Measurements from ENCODE around the gene ESX1.

- TF ChIP-seq YY1 (IDR thresholded peaks at IDR 0.05; ENCODE audit: insufficient read depth, insufficient read length), result no peak
- TF ChIP-seq ZNF274 (IDR thresholded peaks at IDR 0.05; ENCODE audit: low read depth, low read length), result no peak
Observed at GRCh38 chrX:104285201-104285600, 30.5 kb upstream of the ESX1 start.

Data from NT2/D1 (cell line).